MM.1S (cell line): ENCODE measurements around the gene SMIM14.

Experiments
- EZH2 ChIP-seq: fragments of 300-600 bp; sonication (generic); optimal IDR thresholded peaks from 2 replicates; pipeline ENCODE3; 2017; ENCODE audit warnings: low read depth, mild to moderate bottlenecking, antibody characterized with exemption, low read length, mixed read lengths
- EZH2phosphoT487 ChIP-seq: fragments of 300-600 bp; sonication (generic); IDR thresholded peaks from 2 replicates; pipeline ENCODE4 v1.6.1; 2018; ENCODE audit warnings: antibody characterized with exemption, low read length
- TF ChIP-seq, protein P1 (sequence below): fragments of 300-600 bp; sonication (generic); IDR thresholded peaks from 2 replicates; pipeline ENCODE4 v1.5.1; 2016; ENCODE audit warnings: antibody characterized with exemption, low read length, mixed read lengths

DNA sequence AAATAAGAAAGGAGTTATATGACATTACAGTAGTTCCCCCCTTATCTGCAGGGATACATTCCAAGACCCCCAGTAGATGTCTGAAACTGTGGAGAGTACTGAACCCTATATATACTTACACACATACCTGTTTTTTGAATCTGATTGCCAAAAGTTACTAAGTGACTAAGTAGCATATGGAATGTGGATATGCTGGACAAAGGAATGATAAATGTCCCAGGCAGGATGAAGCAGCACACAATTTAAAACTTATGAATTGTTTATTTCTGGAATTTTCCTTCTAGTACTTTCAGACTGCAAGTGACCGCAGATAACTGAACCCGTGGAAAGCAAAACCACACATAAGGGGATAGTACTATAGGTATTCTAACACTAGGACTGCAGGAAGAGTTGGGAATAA, 134.1 kb downstream of the SMIM14 start:
- no peak for TF ChIP-seq EZH2
- TF ChIP-seq, protein P1, sequence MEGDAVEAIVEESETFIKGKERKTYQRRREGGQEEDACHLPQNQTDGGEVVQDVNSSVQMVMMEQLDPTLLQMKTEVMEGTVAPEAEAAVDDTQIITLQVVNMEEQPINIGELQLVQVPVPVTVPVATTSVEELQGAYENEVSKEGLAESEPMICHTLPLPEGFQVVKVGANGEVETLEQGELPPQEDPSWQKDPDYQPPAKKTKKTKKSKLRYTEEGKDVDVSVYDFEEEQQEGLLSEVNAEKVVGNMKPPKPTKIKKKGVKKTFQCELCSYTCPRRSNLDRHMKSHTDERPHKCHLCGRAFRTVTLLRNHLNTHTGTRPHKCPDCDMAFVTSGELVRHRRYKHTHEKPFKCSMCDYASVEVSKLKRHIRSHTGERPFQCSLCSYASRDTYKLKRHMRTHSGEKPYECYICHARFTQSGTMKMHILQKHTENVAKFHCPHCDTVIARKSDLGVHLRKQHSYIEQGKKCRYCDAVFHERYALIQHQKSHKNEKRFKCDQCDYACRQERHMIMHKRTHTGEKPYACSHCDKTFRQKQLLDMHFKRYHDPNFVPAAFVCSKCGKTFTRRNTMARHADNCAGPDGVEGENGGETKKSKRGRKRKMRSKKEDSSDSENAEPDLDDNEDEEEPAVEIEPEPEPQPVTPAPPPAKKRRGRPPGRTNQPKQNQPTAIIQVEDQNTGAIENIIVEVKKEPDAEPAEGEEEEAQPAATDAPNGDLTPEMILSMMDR: no peak
- TF ChIP-seq EZH2phosphoT487: no peak
